NOMO-1 (cell line): ENCODE measurements around the gene PMS2.
"Not testable (repeated sequence)": the region's sequence is repeated elsewhere in the genome, so short reads cannot be mapped to it uniquely, and the experiment has no call there.

Source experiments
- DNase-seq, 2 experiments: peaks; one replicate each; lab custom pipeline; 2025; ENCODE audit not compliant: unreplicated experiment in 2 of 2; lab: John Stamatoyannopoulos, UW

The PMS2 gene

DNA sequence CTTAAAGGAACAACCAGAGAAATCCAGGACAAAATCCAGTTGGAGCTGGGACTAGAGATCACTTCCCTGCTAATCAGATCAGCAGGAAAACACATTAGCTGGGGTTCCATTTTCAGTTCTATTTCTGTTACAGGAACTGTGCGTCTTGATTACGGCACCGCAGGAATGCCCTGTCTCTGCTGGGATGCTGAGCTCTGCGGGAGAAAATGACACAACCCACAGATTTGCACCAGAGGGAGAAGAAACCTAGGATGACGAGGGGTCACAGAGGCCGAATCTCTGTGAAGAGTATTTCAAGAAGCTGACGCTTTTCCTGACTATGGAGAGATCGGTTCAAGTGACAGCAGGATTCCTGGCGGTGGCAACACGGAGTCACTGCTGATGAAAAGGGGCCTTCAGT, 78.6 kb downstream of the PMS2 start:
- not testable (repeated sequence) for DNase-seq

DNA sequence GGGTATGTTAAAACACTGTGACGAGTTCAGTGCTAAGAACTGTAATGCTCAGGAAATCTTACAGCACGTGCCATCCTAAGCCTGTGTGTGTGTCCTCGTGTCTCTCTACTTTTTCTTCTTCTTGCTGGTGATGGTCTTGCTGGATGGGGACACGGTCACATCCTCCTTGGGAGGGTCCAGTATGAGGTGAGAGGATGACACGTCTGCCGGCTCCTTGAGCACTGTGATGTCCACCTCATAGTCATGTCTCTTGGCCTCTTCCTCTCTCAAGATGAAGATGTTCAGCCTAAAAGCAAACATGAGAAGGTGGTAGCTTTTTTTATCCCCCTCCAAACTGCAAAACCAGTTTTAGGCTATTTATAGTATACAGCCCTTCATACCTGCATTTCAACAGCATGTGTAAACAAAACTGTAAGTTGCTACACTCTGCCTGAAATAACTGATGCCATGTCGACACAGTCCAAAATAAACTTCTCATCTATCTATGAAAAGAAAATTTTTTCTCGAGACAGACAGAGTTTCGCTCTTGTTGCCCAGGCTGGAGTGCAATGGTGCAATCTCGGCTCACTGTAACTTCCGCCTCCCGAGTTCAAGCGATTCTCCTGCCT, 82.5 kb downstream of the PMS2 start:
- not testable (repeated sequence) for DNase-seq

DNA sequence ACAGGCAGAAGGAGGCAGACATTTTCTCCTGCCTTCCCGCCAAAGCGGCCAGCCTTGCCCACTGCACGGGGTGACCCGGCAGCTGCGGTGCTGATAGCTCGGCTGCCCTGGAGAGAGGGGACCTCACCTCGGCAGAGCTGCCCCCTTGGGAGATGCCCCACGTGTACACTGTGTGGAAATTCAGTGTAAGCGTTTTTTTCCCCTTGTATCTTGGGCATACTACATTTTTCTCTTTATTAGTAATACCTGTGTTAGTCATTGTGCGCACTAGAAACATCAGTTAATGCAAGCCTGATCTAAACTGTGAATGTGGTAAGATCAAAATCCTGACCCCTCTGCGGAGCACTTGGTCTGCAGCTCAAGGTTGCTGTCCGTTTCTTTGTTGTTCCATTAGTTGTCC, 84.2 kb downstream of the PMS2 start:
- DNase-seq: not testable (repeated sequence)

DNA sequence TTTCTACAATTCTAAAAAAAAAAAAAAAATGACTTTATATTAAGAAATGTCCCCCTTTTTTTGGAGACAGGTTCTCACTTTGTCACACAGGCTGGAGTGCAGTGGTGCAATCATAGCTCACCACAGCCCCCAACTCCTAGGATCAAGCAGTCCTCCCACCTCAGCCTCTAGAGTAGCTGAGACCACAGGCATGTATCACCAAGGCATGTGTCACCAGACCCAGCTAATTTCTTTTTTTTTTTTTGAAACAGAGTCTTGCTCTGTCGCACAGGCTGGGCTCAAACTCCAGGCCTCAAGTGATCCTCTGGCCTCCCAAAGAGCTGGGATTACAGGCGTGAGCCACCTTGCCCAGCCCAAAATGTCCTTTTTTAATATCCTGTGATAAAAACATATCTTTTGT, 84.7 kb downstream of the PMS2 start:
- not testable (repeated sequence) for DNase-seq
